T-helper 22 cell (primary cell): Measurements from ENCODE around the gene CLCA2.

Source experiments
- DNase-seq: peaks from one replicate; pipeline ENCODE4 v3.0.0-alpha.2; 2020; ENCODE audit warnings: low read depth

CLCA2 gene

GRCh38 chr1:86429122-86429725 is 5.3 kb downstream of the CLCA2 start:
- DNase-seq, result no peak

DNA sequence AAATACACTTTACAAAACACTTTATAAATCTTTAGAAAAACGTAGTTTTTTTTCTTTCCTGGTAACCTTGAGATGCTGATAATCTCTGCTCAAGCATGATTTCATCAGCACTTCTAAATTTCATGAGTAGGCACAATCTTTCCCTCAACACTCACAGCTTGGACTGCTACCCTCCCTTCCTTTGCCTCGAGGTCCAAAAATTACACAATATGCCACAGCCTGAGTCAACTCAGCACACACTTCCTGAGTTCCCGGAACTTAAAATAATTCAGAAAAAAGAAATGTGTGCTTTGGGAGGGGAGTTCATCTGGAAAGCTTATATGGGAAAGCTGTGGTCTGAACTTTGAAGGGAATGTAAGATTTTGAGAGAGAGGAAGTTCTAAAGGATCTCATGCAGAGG is 5.9 kb downstream of the CLCA2 start:
- DNase-seq, result no peak

- no peak for DNase-seq
These were observed 6.4 kb downstream of the CLCA2 start for GRCh38 chr1:86430376-86430775.

- DNase-seq, result no peak
These were observed 10.1 kb downstream of the CLCA2 start for GRCh38 chr1:86434059-86434458.

- no peak for DNase-seq
These were observed 11.4 kb downstream of the CLCA2 start for GRCh38 chr1:86435327-86435726.

- DNase-seq, result no peak
These were observed 12.1 kb downstream of the CLCA2 start for GRCh38 chr1:86436041-86436440.

GRCh38 chr1:86441581-86441980 is 17.6 kb downstream of the CLCA2 start:
- no peak for DNase-seq

GRCh38 chr1:86441997-86442396 is 18.0 kb downstream of the CLCA2 start:
- DNase-seq, result no peak

GRCh38 chr1:86445919-86446318 is 21.9 kb downstream of the CLCA2 start:
- no peak for DNase-seq

DNA sequence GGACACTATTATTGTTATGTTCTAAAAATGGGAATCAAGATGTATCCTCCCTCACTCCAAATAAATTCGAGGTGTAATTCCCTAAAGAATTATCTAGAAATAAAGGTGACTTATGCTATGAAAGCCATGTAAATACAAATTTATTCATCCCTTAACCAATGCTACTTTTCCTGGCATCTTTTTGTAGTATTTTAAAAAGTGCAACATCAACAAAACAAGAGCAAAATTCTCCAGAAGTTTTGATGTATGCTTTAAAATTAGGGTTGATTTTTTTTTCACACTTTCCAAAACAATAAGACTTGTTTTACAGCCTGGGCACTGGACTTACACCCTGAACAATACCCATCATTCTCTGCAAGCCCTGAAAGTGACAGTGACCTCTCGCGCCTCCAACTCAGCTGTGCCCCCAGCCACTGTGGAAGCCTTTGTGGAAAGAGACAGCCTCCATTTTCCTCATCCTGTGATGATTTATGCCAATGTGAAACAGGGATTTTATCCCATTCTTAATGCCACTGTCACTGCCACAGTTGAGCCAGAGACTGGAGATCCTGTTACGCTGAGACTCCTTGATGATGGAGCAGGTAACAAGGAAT is 23.3 kb downstream of the CLCA2 start:
- no peak for DNase-seq

DNA sequence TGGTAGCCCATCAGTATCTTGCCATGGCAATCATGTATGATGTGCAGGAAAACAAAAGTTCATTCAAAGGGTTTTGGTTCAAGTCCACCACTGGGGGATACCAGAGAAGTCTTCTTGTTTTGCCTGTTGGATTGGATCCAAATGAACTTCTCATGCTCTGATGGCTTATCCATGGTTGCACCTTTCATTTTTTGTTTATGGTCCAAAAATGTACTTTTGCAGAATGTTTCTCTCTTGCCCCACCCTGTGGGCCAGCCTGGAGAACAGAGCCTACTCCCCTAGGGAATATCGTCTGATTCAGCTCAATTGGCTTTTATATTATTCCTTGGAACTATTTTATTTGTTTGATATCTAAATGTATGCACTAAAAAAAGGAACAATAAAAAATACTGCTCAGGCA is 24.7 kb downstream of the CLCA2 start:
- no peak for DNase-seq

DNA sequence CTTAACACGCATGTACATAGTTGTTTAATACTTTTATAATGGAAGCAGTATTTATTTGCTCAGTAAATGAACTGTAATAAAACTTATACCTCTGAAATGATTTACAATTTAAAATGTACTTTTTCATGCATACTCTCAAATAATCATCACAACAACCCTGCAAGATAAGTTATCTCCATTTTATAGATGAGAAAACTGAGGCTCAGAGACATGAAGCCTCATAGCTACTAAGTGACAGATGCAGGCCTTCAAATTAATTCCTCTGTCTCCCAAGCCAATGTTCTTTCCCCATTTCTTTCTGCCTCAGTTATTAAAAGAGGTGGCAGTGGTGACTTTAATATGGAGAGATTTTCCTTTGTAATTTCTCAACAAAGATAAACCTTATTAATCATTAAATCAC is 25.1 kb downstream of the CLCA2 start:
- DNase-seq, result no peak

GRCh38 chr1:86450847-86451246 is 26.9 kb downstream of the CLCA2 start:
- no peak for DNase-seq

DNA sequence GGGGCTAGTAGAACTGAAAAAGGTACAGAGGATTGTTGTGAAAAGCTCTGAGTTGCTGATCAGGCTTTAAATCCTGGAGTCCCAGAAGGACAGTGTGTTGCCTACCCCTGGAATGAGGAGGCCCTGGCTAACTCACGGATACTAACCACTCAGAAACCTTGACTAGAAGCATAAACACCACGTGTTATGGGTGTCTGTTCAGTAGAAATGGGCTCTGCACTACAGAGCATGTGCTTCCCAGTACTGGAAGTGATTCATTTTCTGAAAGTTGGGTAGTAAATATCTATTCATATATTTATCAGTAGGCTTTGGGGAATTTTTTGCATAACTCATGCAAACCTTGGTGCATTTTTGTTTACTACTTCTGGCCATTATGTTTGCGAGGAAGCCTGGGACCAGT is 29.7 kb downstream of the CLCA2 start:
- DNase-seq, result no peak

GRCh38 chr1:86455073-86455472 is 31.1 kb downstream of the CLCA2 start:
- DNase-seq, result no peak

- DNase-seq, result no peak
These were observed 37.0 kb downstream of the CLCA2 start for GRCh38 chr1:86460998-86461397.

DNA sequence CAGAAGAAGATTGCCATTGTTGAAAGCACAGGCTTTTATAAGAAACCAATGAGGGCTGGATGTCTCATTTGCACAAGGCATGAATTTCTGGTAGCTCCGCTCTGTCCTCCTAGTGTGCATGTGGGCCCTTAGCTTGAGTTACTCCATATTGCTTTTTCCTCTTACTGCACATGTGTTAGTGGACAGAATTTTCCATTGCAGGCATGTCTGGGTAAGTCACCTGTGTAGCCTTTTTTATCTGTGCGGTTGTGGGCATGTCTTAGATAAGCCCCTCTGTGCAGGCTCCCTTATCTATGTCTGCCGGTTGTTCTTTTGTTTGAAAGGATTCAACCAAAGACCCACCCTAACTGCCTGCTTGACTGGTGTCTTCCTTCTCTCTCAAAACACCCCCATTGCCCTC is 37.5 kb downstream of the CLCA2 start:
- DNase-seq, result no peak

DNA sequence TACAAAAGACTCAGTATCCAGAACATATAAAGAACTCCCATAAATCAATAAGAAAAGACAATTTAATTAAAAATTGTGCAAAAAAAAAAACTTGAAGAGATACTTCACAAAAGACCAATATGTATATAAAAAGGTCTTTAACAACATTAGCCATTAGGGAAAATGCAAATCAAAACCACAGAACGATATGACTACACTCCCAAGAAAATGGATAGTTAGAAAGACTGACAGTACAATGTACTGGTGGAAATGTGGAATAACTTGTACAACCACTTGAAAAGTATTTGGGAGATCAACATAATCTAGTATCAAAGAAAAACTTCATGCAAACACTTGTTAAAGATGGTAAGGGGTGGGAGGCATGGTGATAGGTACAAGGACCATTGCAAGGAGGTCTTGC is 40.8 kb downstream of the CLCA2 start:
- no peak for DNase-seq

GRCh38 chr1:86466109-86466844 is 42.3 kb downstream of the CLCA2 start:
- DNase-seq, result no peak

DNA sequence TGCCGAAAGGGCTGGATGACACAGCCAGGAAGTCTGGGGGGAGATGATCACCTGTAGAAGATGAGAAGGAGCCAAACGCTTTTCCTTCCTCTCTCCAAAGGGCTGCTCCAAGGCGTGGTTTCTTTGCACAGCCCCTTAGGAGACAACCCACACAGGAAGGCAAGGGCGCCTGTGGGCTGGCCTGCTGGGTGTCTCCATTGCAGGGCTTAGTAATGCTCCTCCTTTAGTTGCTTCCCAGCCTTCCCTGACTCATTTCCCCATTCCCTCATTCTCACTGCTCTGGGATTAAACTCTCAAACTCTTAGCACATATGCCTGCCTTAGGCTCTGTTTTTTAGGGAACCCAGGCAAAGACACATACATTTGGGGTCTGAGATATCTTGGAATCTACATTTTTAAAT is 43.0 kb downstream of the CLCA2 start:
- DNase-seq, result no peak

DNA sequence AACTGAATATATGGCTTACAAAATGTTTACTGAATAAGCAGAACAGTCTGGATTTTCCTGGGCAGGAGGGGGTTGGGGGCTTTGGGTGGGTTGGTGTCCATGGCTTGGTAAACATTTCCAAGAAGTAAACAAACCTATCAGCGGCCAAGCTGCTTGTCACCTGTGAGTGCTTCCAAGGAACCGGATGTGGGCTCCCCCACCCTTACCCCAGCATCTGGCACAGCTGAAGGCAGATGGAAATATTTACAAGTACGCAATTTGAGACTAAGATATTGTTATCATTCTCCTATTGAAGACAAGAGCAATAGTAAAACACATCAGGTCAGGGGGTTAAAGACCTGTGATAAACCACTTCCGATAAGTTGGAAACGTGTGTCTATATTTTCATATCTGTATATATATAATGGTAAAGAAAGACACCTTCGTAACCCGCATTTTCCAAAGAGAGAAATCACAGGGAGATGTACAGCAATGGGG is 44.6 kb downstream of the CLCA2 start, which contains the start of gene CLCA1:
Gene CLCA1, plus strand, starts transcription at position 427 of the 477 bp plus-strand sequence. Its CDS starts 45 bp downstream, at position 472.
- no peak for DNase-seq

- DNase-seq, result no peak
These were observed 46.9 kb downstream of the CLCA2 start for GRCh38 chr1:86470859-86471258.

DNA sequence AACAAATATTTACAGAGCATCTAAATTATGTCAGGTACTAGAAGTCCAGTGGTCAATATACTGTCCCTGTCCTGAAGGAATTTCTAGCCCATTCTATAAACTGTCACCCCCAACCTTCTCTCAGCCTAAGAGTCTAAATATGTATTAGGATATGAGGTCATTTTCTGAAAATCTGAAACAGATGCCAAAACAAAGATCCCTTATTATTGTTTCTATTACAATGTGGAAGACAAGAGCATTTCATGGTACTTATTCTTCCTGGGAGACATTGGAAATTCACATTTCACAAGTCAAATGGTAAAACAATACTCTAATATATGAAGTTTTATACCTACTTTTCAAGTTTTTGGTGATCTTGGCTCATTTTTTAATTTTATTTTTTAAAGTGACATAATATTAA is 47.3 kb downstream of the CLCA2 start:
- no peak for DNase-seq
